IMR-90 (cell line): ENCODE results near the gene CLPX.

Source experiments
- BHLHE40 ChIP-seq: fragments of 150-350 bp; IDR thresholded peaks from 2 replicates; pipeline ENCODE4 v1.6.1; 2016; ENCODE audit warnings: mild to moderate bottlenecking, low read depth, low read length
- CEBPB ChIP-seq: IDR thresholded peaks from 2 replicates; pipeline ENCODE4 v1.6.1; 2012; ENCODE audit warnings: low read depth, low read length, improper control_type of control experiment
- CHD1 ChIP-seq: IDR thresholded peaks from 2 replicates; pipeline ENCODE4 v1.6.1; 2012; ENCODE audit warnings: low read depth, low read length, improper control_type of control experiment
- CTCF ChIP-seq: conservative IDR thresholded peaks from 2 replicates; pipeline ENCODE4 v1.5.1; 2012; ENCODE audit warnings: mild to moderate bottlenecking, low read depth, low read length, improper control_type of control experiment
- ELK1 ChIP-seq: fragments of 150-350 bp; IDR thresholded peaks from 2 replicates; pipeline ENCODE4 v1.6.1; 2016; ENCODE audit warnings: low read depth, mild to moderate bottlenecking, low read length, moderate library complexity, borderline replicate concordance
- MAFK ChIP-seq: IDR thresholded peaks from 2 replicates; pipeline ENCODE4 v1.6.1; 2012; ENCODE audit warnings: low read depth, low read length, improper control_type of control experiment
- MXI1 ChIP-seq: IDR thresholded peaks from 2 replicates; pipeline ENCODE4 v1.6.1; 2012; ENCODE audit warnings: low read depth, mild to moderate bottlenecking, low read length, moderate library complexity, borderline replicate concordance
- POLR2A ChIP-seq: IDR thresholded peaks from 2 replicates; pipeline ENCODE4 v1.6.1; 2012; ENCODE audit warnings: mild to moderate bottlenecking, low read depth, low read length
- RAD21 ChIP-seq: IDR thresholded peaks from 2 replicates; pipeline ENCODE4 v1.6.1; 2012; ENCODE audit warnings: low read length, improper control_type of control experiment
- RCOR1 ChIP-seq: IDR thresholded peaks from 2 replicates; pipeline ENCODE4 v1.6.1; 2012; ENCODE audit warnings: mild to moderate bottlenecking, low read length, improper control_type of control experiment; ENCODE audit not compliant: insufficient replicate concordance
- RFX5 ChIP-seq: IDR thresholded peaks from 2 replicates; pipeline ENCODE4 v1.8.0; 2012; ENCODE audit warnings: low read depth, mild to moderate bottlenecking, low read length, moderate library complexity
- SMC3 ChIP-seq: fragments of 150-350 bp; IDR thresholded peaks from 2 replicates; pipeline ENCODE4 v1.6.1; 2016; ENCODE audit warnings: low read depth, mild to moderate bottlenecking, antibody characterized with exemption, low read length, moderate library complexity
- USF2 ChIP-seq: fragments of 150-350 bp; IDR thresholded peaks from 2 replicates; pipeline ENCODE4 v1.6.1; 2017; ENCODE audit warnings: mild to moderate bottlenecking, antibody characterized with exemption, low read length, low read depth

- TF ChIP-seq CTCF = no peak
- TF ChIP-seq USF2 = no peak
- no peak for TF ChIP-seq RCOR1
- no peak for TF ChIP-seq CEBPB
- no peak for TF ChIP-seq RFX5
- TF ChIP-seq POLR2A = no peak
- no peak for TF ChIP-seq MXI1
- no peak for TF ChIP-seq SMC3
- no peak for TF ChIP-seq RAD21
- no peak for TF ChIP-seq CHD1
- TF ChIP-seq ELK1 = no peak
- TF ChIP-seq MAFK = no peak
- TF ChIP-seq BHLHE40 = no peak
Measured at GRCh38 chr15:65171428-65171827, 13.7 kb downstream of the CLPX start.
